ENCODE data around the gene ASB11. TPM values are rescaled to one million over a fixed set of nuclear protein-coding genes. Genes with fewer than 3 reads are reported as not detected.

ASB11 gene
- total RNA-seq, 3 donors from 2014 or later (not counting 1 experiment from before 2014, with no cell fraction given) = 0.24 TPM; not detected in 2

DNA sequence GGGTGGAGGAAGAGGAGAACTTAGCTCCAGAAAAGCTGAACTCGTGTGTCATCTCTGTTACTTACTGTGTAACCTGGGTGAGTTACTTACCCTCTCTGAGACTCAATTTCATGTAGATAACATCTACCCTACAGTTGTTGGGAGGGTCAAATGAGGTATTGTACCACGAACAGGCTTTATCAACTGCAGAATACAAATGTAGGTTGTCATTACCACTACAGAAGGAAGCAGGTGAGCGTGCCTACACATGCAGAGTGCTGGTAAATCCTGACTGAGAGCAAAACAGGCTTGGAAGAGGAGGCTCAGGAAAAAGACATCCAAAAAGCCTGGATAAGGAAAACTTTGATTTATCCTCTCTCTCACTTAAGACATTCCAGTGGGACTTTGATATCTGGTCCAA, 12.7 kb upstream of the ASB11 start:
- no peak overlapping the region for H3K27ac ChIP-seq (ENCODE audit: low read length)
- ATAC-seq (no peak), DNase-seq (no peak)
- H3K36me3 ChIP-seq (ENCODE audit: control insufficient read depth, insufficient read depth, low read length) = peaks cover 15% of the 10 kb centered on the region
- Mint-ChIP-seq H3K4me3 (no peak overlapping the region), H3K4me1 (peaks cover 0 to 8% of the 10 kb centered on the region in 2 donors), H3K27ac (no peak overlapping the region), H3K36me3 (peaks cover 7% of the 10 kb centered on the region), H3K27me3 (ENCODE audit: low read depth in 2 of 2) (peaks cover 0 to 6% of the 10 kb centered on the region in 2 donors), H3K9me3 (no peaks in the 10 kb centered on the region)
- intact Hi-C loops (cut with micrococcal nuclease) = no loop called here
- 100% methylated on average over 1 of the region's 3 CpGs for WGBS (ENCODE audit: insufficient coverage)
- H3K9me3 ChIP-seq (ENCODE audit: control insufficient read depth, insufficient read depth, low read length) = no peaks in the 10 kb centered on the region
- H3K4me1 ChIP-seq (ENCODE audit: control insufficient read depth, insufficient read depth, low read length) = no peaks in the 10 kb centered on the region
- H3K27me3 ChIP-seq (ENCODE audit: control insufficient read depth, insufficient read depth, low read length) = no peaks in the 10 kb centered on the region
- TF ChIP-seq, protein P1, sequence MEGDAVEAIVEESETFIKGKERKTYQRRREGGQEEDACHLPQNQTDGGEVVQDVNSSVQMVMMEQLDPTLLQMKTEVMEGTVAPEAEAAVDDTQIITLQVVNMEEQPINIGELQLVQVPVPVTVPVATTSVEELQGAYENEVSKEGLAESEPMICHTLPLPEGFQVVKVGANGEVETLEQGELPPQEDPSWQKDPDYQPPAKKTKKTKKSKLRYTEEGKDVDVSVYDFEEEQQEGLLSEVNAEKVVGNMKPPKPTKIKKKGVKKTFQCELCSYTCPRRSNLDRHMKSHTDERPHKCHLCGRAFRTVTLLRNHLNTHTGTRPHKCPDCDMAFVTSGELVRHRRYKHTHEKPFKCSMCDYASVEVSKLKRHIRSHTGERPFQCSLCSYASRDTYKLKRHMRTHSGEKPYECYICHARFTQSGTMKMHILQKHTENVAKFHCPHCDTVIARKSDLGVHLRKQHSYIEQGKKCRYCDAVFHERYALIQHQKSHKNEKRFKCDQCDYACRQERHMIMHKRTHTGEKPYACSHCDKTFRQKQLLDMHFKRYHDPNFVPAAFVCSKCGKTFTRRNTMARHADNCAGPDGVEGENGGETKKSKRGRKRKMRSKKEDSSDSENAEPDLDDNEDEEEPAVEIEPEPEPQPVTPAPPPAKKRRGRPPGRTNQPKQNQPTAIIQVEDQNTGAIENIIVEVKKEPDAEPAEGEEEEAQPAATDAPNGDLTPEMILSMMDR (IDR thresholded peaks at IDR 0.05) = no peak
- no peak overlapping the region for H3K4me3 ChIP-seq (ENCODE audit: low read length)

GRCh38 chrX:15322472-15322871, 7.0 kb upstream of the ASB11 start:
- 100% methylated on average over 3 of the region's 5 CpGs for WGBS (ENCODE audit: insufficient coverage)
- no peak overlapping the region for H3K27ac ChIP-seq (ENCODE audit: low read length)
- Mint-ChIP-seq H3K4me3 (no peak overlapping the region), H3K36me3 (peaks cover 7% of the 10 kb centered on the region), H3K9me3 (no peaks in the 10 kb centered on the region), H3K4me1 (no peaks in the 10 kb centered on the region), H3K27ac (no peak overlapping the region), H3K27me3 (ENCODE audit: low read depth in 2 of 2) (peaks cover 0 to 6% of the 10 kb centered on the region in 2 donors)
- intact Hi-C loops (cut with micrococcal nuclease) = no loop called here
- H3K36me3 ChIP-seq (ENCODE audit: control insufficient read depth, insufficient read depth, low read length) = peaks cover 8% of the 10 kb centered on the region
- no peak overlapping the region for H3K4me3 ChIP-seq (ENCODE audit: low read length)
- H3K27me3 ChIP-seq (ENCODE audit: control insufficient read depth, insufficient read depth, low read length) = no peaks in the 10 kb centered on the region
- ATAC-seq (no peak), DNase-seq (no peak)
- no peaks in the 10 kb centered on the region for H3K9me3 ChIP-seq (ENCODE audit: control insufficient read depth, insufficient read depth, low read length)
- H3K4me1 ChIP-seq (ENCODE audit: control insufficient read depth, insufficient read depth, low read length) = no peaks in the 10 kb centered on the region
- TF ChIP-seq, protein P1 (IDR thresholded peaks at IDR 0.05) = no peak

GRCh38 chrX:15322072-15322471, 6.6 kb upstream of the ASB11 start:
- Mint-ChIP-seq H3K36me3 (peaks cover 7% of the 10 kb centered on the region), H3K9me3 (no peaks in the 10 kb centered on the region), H3K4me1 (no peaks in the 10 kb centered on the region), H3K27me3 (ENCODE audit: low read depth in 2 of 2) (peaks cover 0 to 6% of the 10 kb centered on the region in 2 donors), H3K27ac (no peak overlapping the region), H3K4me3 (no peak overlapping the region)
- TF ChIP-seq, protein P1 (IDR thresholded peaks at IDR 0.05) = no peak
- Histone ChIP-seq H3K4me1 (ENCODE audit: control insufficient read depth, insufficient read depth, low read length) (no peaks in the 10 kb centered on the region), H3K27ac (ENCODE audit: low read length) (no peak overlapping the region), H3K27me3 (ENCODE audit: control insufficient read depth, insufficient read depth, low read length) (no peaks in the 10 kb centered on the region), H3K4me3 (ENCODE audit: low read length) (no peak overlapping the region), H3K9me3 (ENCODE audit: control insufficient read depth, insufficient read depth, low read length) (no peaks in the 10 kb centered on the region), H3K36me3 (ENCODE audit: control insufficient read depth, insufficient read depth, low read length) (peaks cover 8% of the 10 kb centered on the region)
- no peak for ATAC-seq
- intact Hi-C loops (cut with micrococcal nuclease) = no loop called here
- no peak for DNase-seq
- 100% methylated on average over 1 of the region's 3 CpGs for WGBS (ENCODE audit: insufficient coverage)

DNA sequence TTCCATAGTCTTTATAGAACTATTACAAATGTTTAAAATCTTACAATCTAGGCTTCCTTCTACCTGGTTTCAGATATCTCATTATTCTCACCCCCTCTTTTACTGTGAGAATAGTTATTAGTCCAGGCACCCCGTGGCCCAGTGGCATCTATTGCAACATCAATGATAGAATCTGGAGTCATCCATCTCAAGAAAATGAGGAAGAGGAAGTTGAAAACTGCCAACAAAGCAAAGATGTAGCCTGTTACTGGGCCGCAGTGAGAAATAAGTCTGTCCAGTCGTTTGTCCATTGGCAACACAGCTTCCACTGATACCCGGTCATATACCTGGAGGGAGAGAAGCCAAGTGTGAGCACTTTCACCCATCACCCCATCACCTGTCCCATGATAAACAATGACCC, 6.0 kb upstream of the ASB11 start:
- H3K4me3 Mint-ChIP-seq = no peak overlapping the region
- TF ChIP-seq, protein P1 (IDR thresholded peaks at IDR 0.05) = no peak
- no peak overlapping the region for H3K4me3 ChIP-seq (ENCODE audit: low read length)
- H3K9me3 Mint-ChIP-seq = no peaks in the 10 kb centered on the region
- WGBS (ENCODE audit: insufficient coverage) = 69% methylated on average over 4 of the region's 4 CpGs
- H3K4me1 ChIP-seq (ENCODE audit: control insufficient read depth, insufficient read depth, low read length) = no peaks in the 10 kb centered on the region
- no peak overlapping the region for H3K27ac ChIP-seq (ENCODE audit: low read length)
- H3K27ac Mint-ChIP-seq = no peak overlapping the region
- H3K36me3 Mint-ChIP-seq = peaks cover 7% of the 10 kb centered on the region
- no peaks in the 10 kb centered on the region for H3K4me1 Mint-ChIP-seq
- intact Hi-C loops (cut with micrococcal nuclease) = no loop called here
- no peaks in the 10 kb centered on the region for H3K27me3 ChIP-seq (ENCODE audit: control insufficient read depth, insufficient read depth, low read length)
- H3K27me3 Mint-ChIP-seq (ENCODE audit: low read depth in 2 of 2) = peaks cover 0 to 6% of the 10 kb centered on the region in 2 donors
- DNase-seq (no peak), ATAC-seq (peak in 2 of 3 donors; percentile 22 to 58)
- H3K36me3 ChIP-seq (ENCODE audit: control insufficient read depth, insufficient read depth, low read length) = peaks cover 8% of the 10 kb centered on the region
- no peaks in the 10 kb centered on the region for H3K9me3 ChIP-seq (ENCODE audit: control insufficient read depth, insufficient read depth, low read length)
